NCI-H748 treated with DMSO at 0.1 percent for 48 hours (cell line): ENCODE data around the gene AACS.
A peak's percentile ranks its signal among the peaks of the same experiment; 100 is the strongest.
"Not testable (repeated sequence)": the region's sequence is repeated elsewhere in the genome, so short reads cannot be mapped to it uniquely, and the experiment has no call there.

ENCODE experiments used
- DNase-seq: peaks from one replicate; lab custom pipeline; 2025; lab: John Stamatoyannopoulos, UW

AACS gene

GRCh38 chr12:125057708-125058107, 7.5 kb upstream of the AACS start:
- DNase-seq, result no peak

- DNase-seq, result no peak
Measured at GRCh38 chr12:125061229-125061628, 4.0 kb upstream of the AACS start.

GRCh38 chr12:125063522-125063921, 1.7 kb upstream of the AACS start:
- not testable (repeated sequence) for DNase-seq

- no peak for DNase-seq
Measured at GRCh38 chr12:125064492-125064891, 743 bp upstream of the AACS start.

- DNase-seq, result no peak
Measured at GRCh38 chr12:125065919-125066570, 810 bp downstream of the AACS start.

- no peak for DNase-seq
Measured at GRCh38 chr12:125068391-125068790, 3.2 kb downstream of the AACS start.

- no peak for DNase-seq
Measured at GRCh38 chr12:125069616-125070015, 4.4 kb downstream of the AACS start.

- DNase-seq, result no peak
Measured at GRCh38 chr12:125070112-125070511, 4.9 kb downstream of the AACS start.

GRCh38 chr12:125070661-125071390, 5.6 kb downstream of the AACS start:
- no peak for DNase-seq

GRCh38 chr12:125071456-125071855, 6.2 kb downstream of the AACS start:
- no peak for DNase-seq

GRCh38 chr12:125072496-125072895, 7.3 kb downstream of the AACS start:
- no peak for DNase-seq

GRCh38 chr12:125074294-125074693, 9.1 kb downstream of the AACS start:
- not testable (repeated sequence) for DNase-seq

- no peak for DNase-seq
Measured at GRCh38 chr12:125076103-125076502, 10.9 kb downstream of the AACS start.

GRCh38 chr12:125079084-125079483, 13.8 kb downstream of the AACS start:
- no peak for DNase-seq

GRCh38 chr12:125079648-125080645, 14.7 kb downstream of the AACS start:
- no peak for DNase-seq

- DNase-seq, result peak; percentile 99
Measured at GRCh38 chr12:125081427-125081826, 16.2 kb downstream of the AACS start.

- no peak for DNase-seq
Measured at GRCh38 chr12:125083072-125083471, 17.8 kb downstream of the AACS start.

GRCh38 chr12:125088199-125088598, 23.0 kb downstream of the AACS start:
- not testable (repeated sequence) for DNase-seq

GRCh38 chr12:125089083-125089482, 23.8 kb downstream of the AACS start:
- DNase-seq, result no peak

- DNase-seq, result no peak
Measured at GRCh38 chr12:125089626-125090025, 24.4 kb downstream of the AACS start.

- no peak for DNase-seq
Measured at GRCh38 chr12:125090437-125090836, 25.2 kb downstream of the AACS start.

- DNase-seq, result no peak
Measured at GRCh38 chr12:125091401-125091800, 26.2 kb downstream of the AACS start.
